ENCODE data around the gene THAP11. TPM values are rescaled to one million over a fixed set of nuclear protein-coding genes. Genes with fewer than 3 reads are reported as not detected.

THAP11 gene
- total and polyA plus RNA-seq, 2 of the 13 experiments (the other 11 are each of a cell fraction or from before 2014, with no cell fraction given) = 44.2 to 53.4 TPM

- TF ChIP-seq FOXO4 (CRISPR knock-in tag; conservative IDR thresholded peaks at IDR 0.05) (no peak), ZNF441 (CRISPR knock-in tag; IDR thresholded peaks at IDR 0.05; ENCODE audit: borderline replicate concordance) (peak; percentile 90), ZNF574 (CRISPR knock-in tag; IDR thresholded peaks at IDR 0.05) (peak; percentile 89), EHMT2 (IDR thresholded peaks at IDR 0.05; ENCODE audit: borderline replicate concordance, low read depth, low read length) (no peak), ZNF136 (CRISPR knock-in tag; IDR thresholded peaks at IDR 0.05; ENCODE audit: low read depth) (peak; percentile 27; the same call in 1 of the 2 replicates), ZNF329 (CRISPR knock-in tag; IDR thresholded peaks at IDR 0.05; ENCODE audit: low read depth) (peak; percentile 67; the same call in 1 of the 2 replicates), ZFP82 (CRISPR knock-in tag; IDR thresholded peaks at IDR 0.05; ENCODE audit: borderline replicate concordance) (peak; percentile 87; the same call in 1 of the 2 replicates), CBX1 (IDR thresholded peaks at IDR 0.05; ENCODE audit: low read depth) (peak; percentile 77), TFDP1 (CRISPR knock-in tag; IDR thresholded peaks at IDR 0.05; ENCODE audit: borderline replicate concordance) (peak; percentile 96), JUNB (CRISPR knock-in tag; IDR thresholded peaks at IDR 0.05; ENCODE audit: borderline replicate concordance) (peak; percentile 28; the same call in 1 of the 2 replicates), MIXL1 (CRISPR knock-in tag; IDR thresholded peaks at IDR 0.05) (peak; percentile 83; the same call in 1 of the 2 replicates), ZNF614 (CRISPR knock-in tag; IDR thresholded peaks at IDR 0.05; ENCODE audit: borderline replicate concordance) (peak; percentile 96; the same call in 1 of the 2 replicates), HMG20A (CRISPR knock-in tag; IDR thresholded peaks at IDR 0.05; ENCODE audit: borderline replicate concordance) (no peak; the same call in 1 of the 2 replicates), BHLHE40 (IDR thresholded peaks at IDR 0.05; ENCODE audit: low read length) (peak; percentile 7; the same call in 1 of the 2 replicates), ARNT2 (CRISPR knock-in tag; IDR thresholded peaks at IDR 0.05; ENCODE audit: low read depth) (peak; percentile 100), GATA4 (IDR thresholded peaks at IDR 0.05; ENCODE audit: borderline replicate concordance, low read depth) (0 out of 2 replicates have a peak, but pooled peaks have one; percentile 59), JDP2 (CRISPR knock-in tag; IDR thresholded peaks at IDR 0.05; ENCODE audit: borderline replicate concordance) (no peak), ZNF512 (CRISPR knock-in tag; IDR thresholded peaks at IDR 0.05) (peak; percentile 69; the same call in 1 of the 2 replicates), TCF12 (IDR thresholded peaks at IDR 0.05) (no peak), TCF12 (CRISPR knock-in tag; IDR thresholded peaks at IDR 0.05) (no peak), SALL2 (CRISPR knock-in tag; IDR thresholded peaks at IDR 0.05) (no peak; the same call in 1 of the 2 replicates), MTA3 (CRISPR knock-in tag; IDR thresholded peaks at IDR 0.05) (no peak)
These were observed 8.5 kb upstream of the THAP11 start (continued) for GRCh38 chr16:67833415-67834241.

Measured in HepG2 (cell line).